Keratinocyte (primary cell): ENCODE data around the gene ABCG1. TPM values are rescaled to one million over a fixed set of nuclear protein-coding genes. Genes with fewer than 3 reads are reported as not detected.

Experiments
- DNase-seq: peaks from one replicate; pipeline ENCODE4 v3.0.0-alpha.2; 2011; ENCODE audit warnings: low read depth, missing footprints, low spot score
- FAIRE-seq: peaks from 2 replicates; lab custom pipeline; 2011; peaks lifted over from hg19 to GRCh38; lab: Jason Lieb, UNC
- H2AFZ ChIP-seq: 2 replicates; pipeline ENCODE4 v1.6.0; 2012; ENCODE audit warnings: low read length, control low read depth, inconsistent platforms; ENCODE audit not compliant: control insufficient read depth
- H3K27ac ChIP-seq: 2 replicates; pipeline ENCODE4 v1.5.1; 2011; ENCODE audit warnings: low read length; ENCODE audit not compliant: control insufficient read depth, insufficient read depth
- H3K27me3 ChIP-seq: 3 replicates; pipeline ENCODE4 v1.6.0; 2011; ENCODE audit warnings: low read length; ENCODE audit not compliant: control insufficient read depth, insufficient read depth; ENCODE audit errors: extremely low read depth
- H3K36me3 ChIP-seq, 2 experiments: 2 replicates in 1 of 2; 3 replicates in 1 of 2; pipeline ENCODE4 v1.5.1; 2011; ENCODE audit warnings: low read length in 2 of 2, mild to moderate bottlenecking in 1 of 2; ENCODE audit not compliant: control insufficient read depth in 2 of 2, insufficient read depth in 2 of 2; ENCODE audit errors: extremely low read depth in 1 of 2
- H3K4me1 ChIP-seq: 3 replicates; pipeline ENCODE4 v1.5.1; 2011; ENCODE audit warnings: low read length; ENCODE audit not compliant: control insufficient read depth, insufficient read depth; ENCODE audit errors: extremely low read depth
- H3K4me2 ChIP-seq: 3 replicates; pipeline ENCODE4 v1.6.0; 2011; ENCODE audit warnings: low read depth, low read length; ENCODE audit not compliant: control insufficient read depth, insufficient read depth; ENCODE audit errors: extremely low read depth
- H3K4me3 ChIP-seq, 3 experiments: fragments of 200-600 bp in 1 of 3; sonication (generic) in 1 of 3; 2 replicates in 2 of 3; 3 replicates in 1 of 3; pipeline ENCODE4 v1.5.1; 2011 to 2016; ENCODE audit warnings: low read length in 3 of 3, mild to moderate bottlenecking in 3 of 3, control low read depth in 2 of 3, inconsistent platforms in 1 of 3, low read depth in 1 of 3, mixed read lengths in 1 of 3, mixed run types in 1 of 3, moderate library complexity in 1 of 3; ENCODE audit not compliant: control insufficient read depth in 2 of 3, insufficient read depth in 2 of 3; ENCODE audit errors: extremely low read depth in 1 of 3
- H3K79me2 ChIP-seq: 2 replicates; pipeline ENCODE4 v1.6.0; 2012; ENCODE audit warnings: low read length; ENCODE audit not compliant: control insufficient read depth, insufficient read depth
- H3K9ac ChIP-seq: 3 replicates; pipeline ENCODE4 v1.6.0; 2011; ENCODE audit warnings: low read length; ENCODE audit not compliant: control insufficient read depth, insufficient read depth; ENCODE audit errors: extremely low read depth
- H3K9me1 ChIP-seq: 3 replicates; pipeline ENCODE4 v1.6.0; 2011; ENCODE audit warnings: low read length; ENCODE audit not compliant: control insufficient read depth, insufficient read depth; ENCODE audit errors: extremely low read depth
- H3K9me3 ChIP-seq: 2 replicates; pipeline ENCODE4 v1.5.1; 2012; ENCODE audit warnings: low read depth, low read length; ENCODE audit not compliant: control insufficient read depth
- H4K20me1 ChIP-seq: 3 replicates; pipeline ENCODE4 v1.6.0; 2011; ENCODE audit warnings: low read length; ENCODE audit not compliant: control insufficient read depth, insufficient read depth; ENCODE audit errors: extremely low read depth
- CTCF ChIP-seq, 3 experiments: IDR thresholded peaks in 1 of 3; conservative IDR thresholded peaks in 1 of 3; optimal IDR thresholded peaks in 1 of 3; 2 replicates in 2 of 3; 3 replicates in 1 of 3; pipeline versions ENCODE3 to v1.5.1; 2011; ENCODE audit warnings: low read length in 3 of 3, mild to moderate bottlenecking in 3 of 3, moderate library complexity in 2 of 3, control low read depth in 1 of 3, inconsistent platforms in 1 of 3; ENCODE audit not compliant: insufficient read depth in 2 of 3; ENCODE audit errors: extremely low read depth in 1 of 3
- EZH2 ChIP-seq: IDR thresholded peaks from one replicate; pipeline ENCODE4 v1.6.1; 2012; ENCODE audit warnings: inconsistent platforms, mild to moderate bottlenecking, low read length, moderate library complexity
- dilution Hi-C: fragments of 300-500 bp; cut with MboI; formaldehyde crosslinking; loops from one replicate; pipeline ENCODE4 v1.7.0; 2020; ENCODE audit warnings: low sequenced_read_pairs; ENCODE audit not compliant: extremely low pct_ligation_motif_present
- polyA plus RNA-seq, 5 experiments: library from polyadenylated mRNA; depleted of rRNA in 3 of 5; stranded (reverse) in 3 of 5; stranded (forward) in 1 of 5; unstranded in 1 of 5; fragments of >200 nt; gene quantifications; 1 replicate in 1 of 5; 2 replicates in 3 of 5; 3 replicates in 1 of 5; pipeline versions ENCODE4 v1.2.1 to v1.2.3, GENCODE V29; 2011 to 2012; ENCODE audit warnings: missing spikeins in 2 of 5, low read depth in 1 of 5, low replicate concordance in 1 of 5

ABCG1 gene
- polyA plus RNA-seq, 1 donor (not counting 4 experiments of a cell fraction or from before 2014, with no cell fraction given), result 3.3 TPM

GRCh38 chr21:42279341-42279871, 60.5 kb downstream of the ABCG1 start:
- DNase-seq, result no peak
- Histone ChIP-seq H2AFZ (no peak overlapping the region), H3K79me2 (no peaks in the 10 kb centered on the region), H3K4me1 (no peaks in the 10 kb centered on the region), H3K36me3 (no peaks in the 10 kb centered on the region), H3K27ac (no peak overlapping the region), H4K20me1 (no peaks in the 10 kb centered on the region), H3K9me3 (no peaks in the 10 kb centered on the region), H3K9me1 (no peaks in the 10 kb centered on the region), H3K27me3 (no peaks in the 10 kb centered on the region), H3K4me2 (no peak overlapping the region), H3K9ac (no peak overlapping the region), H3K4me3 (no peak overlapping the region)
- dilution Hi-C loops, result no loop called here
- no peak for TF ChIP-seq EZH2
- no peak for TF ChIP-seq CTCF (optimal IDR thresholded peaks at IDR 0.05 in 1 of 3, IDR thresholded peaks at IDR 0.05 in 1 of 3, conservative IDR thresholded peaks at IDR 0.05 in 1 of 3; ENCODE audit: extremely low read depth in 1 of 3, insufficient read depth in 2 of 3, low read length in 3 of 3)
- FAIRE-seq, result no peak

DNA sequence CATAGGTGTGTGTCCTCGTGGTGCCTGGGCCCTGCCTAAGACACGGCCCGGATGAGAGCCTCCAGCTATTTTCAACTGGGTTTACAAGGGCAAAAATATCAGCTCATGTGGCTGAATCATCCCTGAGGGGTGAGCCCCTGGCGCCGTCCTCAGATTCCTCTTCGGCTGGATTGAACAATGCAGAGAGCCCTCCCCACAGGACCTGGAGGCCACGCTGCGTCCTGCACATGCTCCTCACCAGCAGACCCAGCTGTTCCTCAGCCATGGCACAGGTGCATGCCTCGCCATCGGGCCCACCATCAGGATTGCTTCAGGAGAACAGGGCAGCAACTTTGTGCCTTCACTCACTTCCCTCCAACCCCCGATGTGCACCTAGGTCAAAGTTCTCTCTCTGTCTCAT, 60.9 kb downstream of the ABCG1 start:
- H3K9me1 ChIP-seq, result no peaks in the 10 kb centered on the region
- no peaks in the 10 kb centered on the region for H4K20me1 ChIP-seq
- H3K4me1 ChIP-seq, result no peaks in the 10 kb centered on the region
- no peak overlapping the region for H3K9ac ChIP-seq
- H3K79me2 ChIP-seq, result no peaks in the 10 kb centered on the region
- H2AFZ ChIP-seq, result no peak overlapping the region
- H3K9me3 ChIP-seq, result no peaks in the 10 kb centered on the region
- no peak overlapping the region for H3K27ac ChIP-seq
- H3K4me3 ChIP-seq, result no peak overlapping the region
- H3K4me2 ChIP-seq, result no peak overlapping the region
- dilution Hi-C loops, result no loop called here
- FAIRE-seq (no peak), DNase-seq (no peak)
- TF ChIP-seq CTCF (optimal IDR thresholded peaks at IDR 0.05 in 1 of 3, IDR thresholded peaks at IDR 0.05 in 1 of 3, conservative IDR thresholded peaks at IDR 0.05 in 1 of 3; ENCODE audit: extremely low read depth in 1 of 3, insufficient read depth in 2 of 3, low read length in 3 of 3) (no peak), EZH2 (no peak)
- H3K36me3 ChIP-seq, result no peaks in the 10 kb centered on the region
- H3K27me3 ChIP-seq, result no peaks in the 10 kb centered on the region
